GM23338 (cell line): Measurements from ENCODE around the gene MAP2K3.

Source experiments
- CREB1 ChIP-seq: fragments of 250-450 bp; sonication (Bioruptor Pico); IDR thresholded peaks from 2 replicates; pipeline ENCODE4 v1.5.0; 2020; ENCODE audit warnings: low read depth, mild to moderate bottlenecking, moderate library complexity
- CTCF ChIP-seq, 2 experiments: fragments of 200-600 bp in 1 of 2; sonication (generic) in 1 of 2; conservative IDR thresholded peaks; 2 replicates each; pipeline versions ENCODE4 v1.5.1 to v1.6.1; 2016 to 2017; ENCODE audit warnings: antibody characterized with exemption in 2 of 2, low read depth in 2 of 2, mild to moderate bottlenecking in 2 of 2, moderate library complexity in 1 of 2
- ETS1 ChIP-seq: IDR thresholded peaks from 2 replicates; pipeline ENCODE4 v1.6.1; 2016; ENCODE audit warnings: antibody characterized with exemption
- EZH2 ChIP-seq: fragments of 200-600 bp; sonication (generic); IDR thresholded peaks from one replicate; pipeline ENCODE4 v1.8.0; 2017; ENCODE audit warnings: antibody characterized with exemption, mild to moderate bottlenecking, low read depth; ENCODE audit not compliant: unreplicated experiment
- EZH2phosphoT487 ChIP-seq: fragments of 200-600 bp; sonication (generic); IDR thresholded peaks from one replicate; pipeline ENCODE4 v1.8.1; 2018; ENCODE audit warnings: antibody characterized with exemption; ENCODE audit not compliant: unreplicated experiment
- JUNB ChIP-seq: IDR thresholded peaks from one replicate; pipeline ENCODE4 v1.6.1; 2016; ENCODE audit warnings: antibody characterized with exemption; ENCODE audit not compliant: unreplicated experiment
- POLR2AphosphoS5 ChIP-seq: IDR thresholded peaks from 2 replicates; pipeline ENCODE4 v1.6.1; 2016; ENCODE audit warnings: antibody characterized with exemption, low read depth
- STAT1 ChIP-seq: IDR thresholded peaks from one replicate; pipeline ENCODE4 v1.6.1; 2016; ENCODE audit warnings: antibody characterized with exemption; ENCODE audit not compliant: unreplicated experiment
- ZNF114 ChIP-seq: fragments of 250-450 bp; sonication (Bioruptor Pico); IDR thresholded peaks from 2 replicates; pipeline ENCODE4 v1.5.0; 2020; ENCODE audit warnings: mild to moderate bottlenecking, moderate library complexity
- TF ChIP-seq, protein P1 (sequence below): fragments of 250-450 bp; sonication (Bioruptor Pico); IDR thresholded peaks from 2 replicates; pipeline ENCODE4 v1.5.0; 2020; ENCODE audit warnings: mild to moderate bottlenecking, moderate library complexity
- TF ChIP-seq, protein P2 (sequence below): IDR thresholded peaks from one replicate; pipeline ENCODE4 v1.6.1; 2018; ENCODE audit warnings: antibody characterized with exemption; ENCODE audit not compliant: unreplicated experiment

- TF ChIP-seq CTCF (conservative IDR thresholded peaks at IDR 0.05; ENCODE audit: low read depth in 2 of 2) (no peak), EZH2phosphoT487 (no peak), POLR2AphosphoS5 (no peak), CREB1 (CRISPR knock-in tag) (no peak), EZH2 (no peak), STAT1 (no peak), ETS1 (no peak), JUNB (no peak), ZNF114 (CRISPR knock-in tag) (no peak)
- TF ChIP-seq, protein P1, sequence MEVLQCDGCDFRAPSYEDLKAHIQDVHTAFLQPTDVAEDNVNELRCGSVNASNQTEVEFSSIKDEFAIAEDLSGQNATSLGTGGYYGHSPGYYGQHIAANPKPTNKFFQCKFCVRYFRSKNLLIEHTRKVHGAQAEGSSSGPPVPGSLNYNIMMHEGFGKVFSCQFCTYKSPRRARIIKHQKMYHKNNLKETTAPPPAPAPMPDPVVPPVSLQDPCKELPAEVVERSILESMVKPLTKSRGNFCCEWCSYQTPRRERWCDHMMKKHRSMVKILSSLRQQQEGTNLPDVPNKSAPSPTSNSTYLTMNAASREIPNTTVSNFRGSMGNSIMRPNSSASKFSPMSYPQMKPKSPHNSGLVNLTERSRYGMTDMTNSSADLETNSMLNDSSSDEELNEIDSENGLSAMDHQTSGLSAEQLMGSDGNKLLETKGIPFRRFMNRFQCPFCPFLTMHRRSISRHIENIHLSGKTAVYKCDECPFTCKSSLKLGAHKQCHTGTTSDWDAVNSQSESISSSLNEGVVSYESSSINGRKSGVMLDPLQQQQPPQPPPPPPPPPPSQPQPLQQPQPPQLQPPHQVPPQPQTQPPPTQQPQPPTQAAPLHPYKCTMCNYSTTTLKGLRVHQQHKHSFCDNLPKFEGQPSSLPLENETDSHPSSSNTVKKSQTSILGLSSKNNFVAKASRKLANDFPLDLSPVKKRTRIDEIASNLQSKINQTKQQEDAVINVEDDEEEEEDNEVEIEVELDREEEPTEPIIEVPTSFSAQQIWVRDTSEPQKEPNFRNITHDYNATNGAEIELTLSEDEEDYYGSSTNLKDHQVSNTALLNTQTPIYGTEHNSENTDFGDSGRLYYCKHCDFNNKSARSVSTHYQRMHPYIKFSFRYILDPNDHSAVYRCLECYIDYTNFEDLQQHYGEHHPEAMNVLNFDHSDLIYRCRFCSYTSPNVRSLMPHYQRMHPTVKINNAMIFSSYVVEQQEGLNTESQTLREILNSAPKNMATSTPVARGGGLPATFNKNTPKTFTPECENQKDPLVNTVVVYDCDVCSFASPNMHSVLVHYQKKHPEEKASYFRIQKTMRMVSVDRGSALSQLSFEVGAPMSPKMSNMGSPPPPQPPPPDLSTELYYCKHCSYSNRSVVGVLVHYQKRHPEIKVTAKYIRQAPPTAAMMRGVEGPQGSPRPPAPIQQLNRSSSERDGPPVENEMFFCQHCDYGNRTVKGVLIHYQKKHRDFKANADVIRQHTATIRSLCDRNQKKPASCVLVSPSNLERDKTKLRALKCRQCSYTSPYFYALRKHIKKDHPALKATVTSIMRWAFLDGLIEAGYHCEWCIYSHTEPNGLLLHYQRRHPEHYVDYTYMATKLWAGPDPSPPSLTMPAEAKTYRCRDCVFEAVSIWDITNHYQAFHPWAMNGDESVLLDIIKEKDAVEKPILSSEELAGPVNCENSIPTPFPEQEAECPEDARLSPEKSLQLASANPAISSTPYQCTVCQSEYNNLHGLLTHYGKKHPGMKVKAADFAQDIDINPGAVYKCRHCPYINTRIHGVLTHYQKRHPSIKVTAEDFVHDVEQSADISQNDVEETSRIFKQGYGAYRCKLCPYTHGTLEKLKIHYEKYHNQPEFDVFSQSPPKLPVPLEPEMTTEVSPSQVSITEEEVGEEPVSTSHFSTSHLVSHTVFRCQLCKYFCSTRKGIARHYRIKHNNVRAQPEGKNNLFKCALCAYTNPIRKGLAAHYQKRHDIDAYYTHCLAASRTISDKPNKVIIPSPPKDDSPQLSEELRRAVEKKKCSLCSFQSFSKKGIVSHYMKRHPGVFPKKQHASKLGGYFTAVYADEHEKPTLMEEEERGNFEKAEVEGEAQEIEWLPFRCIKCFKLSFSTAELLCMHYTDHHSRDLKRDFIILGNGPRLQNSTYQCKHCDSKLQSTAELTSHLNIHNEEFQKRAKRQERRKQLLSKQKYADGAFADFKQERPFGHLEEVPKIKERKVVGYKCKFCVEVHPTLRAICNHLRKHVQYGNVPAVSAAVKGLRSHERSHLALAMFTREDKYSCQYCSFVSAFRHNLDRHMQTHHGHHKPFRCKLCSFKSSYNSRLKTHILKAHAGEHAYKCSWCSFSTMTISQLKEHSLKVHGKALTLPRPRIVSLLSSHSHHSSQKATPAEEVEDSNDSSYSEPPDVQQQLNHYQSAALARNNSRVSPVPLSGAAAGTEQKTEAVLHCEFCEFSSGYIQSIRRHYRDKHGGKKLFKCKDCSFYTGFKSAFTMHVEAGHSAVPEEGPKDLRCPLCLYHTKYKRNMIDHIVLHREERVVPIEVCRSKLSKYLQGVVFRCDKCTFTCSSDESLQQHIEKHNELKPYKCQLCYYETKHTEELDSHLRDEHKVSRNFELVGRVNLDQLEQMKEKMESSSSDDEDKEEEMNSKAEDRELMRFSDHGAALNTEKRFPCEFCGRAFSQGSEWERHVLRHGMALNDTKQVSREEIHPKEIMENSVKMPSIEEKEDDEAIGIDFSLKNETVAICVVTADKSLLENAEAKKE (CRISPR knock-in tag): no peak
- TF ChIP-seq, protein P2, sequence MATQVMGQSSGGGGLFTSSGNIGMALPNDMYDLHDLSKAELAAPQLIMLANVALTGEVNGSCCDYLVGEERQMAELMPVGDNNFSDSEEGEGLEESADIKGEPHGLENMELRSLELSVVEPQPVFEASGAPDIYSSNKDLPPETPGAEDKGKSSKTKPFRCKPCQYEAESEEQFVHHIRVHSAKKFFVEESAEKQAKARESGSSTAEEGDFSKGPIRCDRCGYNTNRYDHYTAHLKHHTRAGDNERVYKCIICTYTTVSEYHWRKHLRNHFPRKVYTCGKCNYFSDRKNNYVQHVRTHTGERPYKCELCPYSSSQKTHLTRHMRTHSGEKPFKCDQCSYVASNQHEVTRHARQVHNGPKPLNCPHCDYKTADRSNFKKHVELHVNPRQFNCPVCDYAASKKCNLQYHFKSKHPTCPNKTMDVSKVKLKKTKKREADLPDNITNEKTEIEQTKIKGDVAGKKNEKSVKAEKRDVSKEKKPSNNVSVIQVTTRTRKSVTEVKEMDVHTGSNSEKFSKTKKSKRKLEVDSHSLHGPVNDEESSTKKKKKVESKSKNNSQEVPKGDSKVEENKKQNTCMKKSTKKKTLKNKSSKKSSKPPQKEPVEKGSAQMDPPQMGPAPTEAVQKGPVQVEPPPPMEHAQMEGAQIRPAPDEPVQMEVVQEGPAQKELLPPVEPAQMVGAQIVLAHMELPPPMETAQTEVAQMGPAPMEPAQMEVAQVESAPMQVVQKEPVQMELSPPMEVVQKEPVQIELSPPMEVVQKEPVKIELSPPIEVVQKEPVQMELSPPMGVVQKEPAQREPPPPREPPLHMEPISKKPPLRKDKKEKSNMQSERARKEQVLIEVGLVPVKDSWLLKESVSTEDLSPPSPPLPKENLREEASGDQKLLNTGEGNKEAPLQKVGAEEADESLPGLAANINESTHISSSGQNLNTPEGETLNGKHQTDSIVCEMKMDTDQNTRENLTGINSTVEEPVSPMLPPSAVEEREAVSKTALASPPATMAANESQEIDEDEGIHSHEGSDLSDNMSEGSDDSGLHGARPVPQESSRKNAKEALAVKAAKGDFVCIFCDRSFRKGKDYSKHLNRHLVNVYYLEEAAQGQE: no peak
These were observed 41.6 kb upstream of the MAP2K3 start for GRCh38 chr17:21242780-21243515.
